ENCODE results near the gene CAV1.

CAV1 gene

DNA sequence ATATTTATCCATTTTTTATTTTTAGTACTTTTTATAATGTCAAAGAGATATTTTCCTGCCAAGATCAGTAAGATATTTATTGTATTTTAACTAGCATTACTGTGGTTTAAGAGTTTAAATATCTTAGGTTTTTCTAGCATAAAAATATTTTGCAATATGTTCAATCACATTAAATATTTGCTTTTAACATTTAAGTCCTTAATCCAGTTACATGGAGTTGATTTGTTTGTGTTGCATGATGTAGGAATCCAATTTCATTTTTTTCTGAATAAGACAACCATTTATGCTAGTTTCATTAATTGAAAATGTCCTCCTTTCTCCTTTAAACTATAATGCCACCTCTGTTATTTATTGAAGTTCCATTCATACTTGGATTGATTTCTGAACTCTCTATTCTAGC lies 41.8 kb downstream of the CAV1 start:
- H3K4me3 ChIP-seq (ENCODE audit: low read depth, low read length) = no peak overlapping the region
- DNase-seq (ENCODE audit: low read depth) = no peak
- in situ Hi-C loops (cut with HindIII; ENCODE audit: low sequenced_read_pairs) = no loop called here
- TF ChIP-seq, protein P1, sequence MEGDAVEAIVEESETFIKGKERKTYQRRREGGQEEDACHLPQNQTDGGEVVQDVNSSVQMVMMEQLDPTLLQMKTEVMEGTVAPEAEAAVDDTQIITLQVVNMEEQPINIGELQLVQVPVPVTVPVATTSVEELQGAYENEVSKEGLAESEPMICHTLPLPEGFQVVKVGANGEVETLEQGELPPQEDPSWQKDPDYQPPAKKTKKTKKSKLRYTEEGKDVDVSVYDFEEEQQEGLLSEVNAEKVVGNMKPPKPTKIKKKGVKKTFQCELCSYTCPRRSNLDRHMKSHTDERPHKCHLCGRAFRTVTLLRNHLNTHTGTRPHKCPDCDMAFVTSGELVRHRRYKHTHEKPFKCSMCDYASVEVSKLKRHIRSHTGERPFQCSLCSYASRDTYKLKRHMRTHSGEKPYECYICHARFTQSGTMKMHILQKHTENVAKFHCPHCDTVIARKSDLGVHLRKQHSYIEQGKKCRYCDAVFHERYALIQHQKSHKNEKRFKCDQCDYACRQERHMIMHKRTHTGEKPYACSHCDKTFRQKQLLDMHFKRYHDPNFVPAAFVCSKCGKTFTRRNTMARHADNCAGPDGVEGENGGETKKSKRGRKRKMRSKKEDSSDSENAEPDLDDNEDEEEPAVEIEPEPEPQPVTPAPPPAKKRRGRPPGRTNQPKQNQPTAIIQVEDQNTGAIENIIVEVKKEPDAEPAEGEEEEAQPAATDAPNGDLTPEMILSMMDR (IDR thresholded peaks at IDR 0.05; ENCODE audit: low read depth, low read length, missing control alignments) = no peak

DNA sequence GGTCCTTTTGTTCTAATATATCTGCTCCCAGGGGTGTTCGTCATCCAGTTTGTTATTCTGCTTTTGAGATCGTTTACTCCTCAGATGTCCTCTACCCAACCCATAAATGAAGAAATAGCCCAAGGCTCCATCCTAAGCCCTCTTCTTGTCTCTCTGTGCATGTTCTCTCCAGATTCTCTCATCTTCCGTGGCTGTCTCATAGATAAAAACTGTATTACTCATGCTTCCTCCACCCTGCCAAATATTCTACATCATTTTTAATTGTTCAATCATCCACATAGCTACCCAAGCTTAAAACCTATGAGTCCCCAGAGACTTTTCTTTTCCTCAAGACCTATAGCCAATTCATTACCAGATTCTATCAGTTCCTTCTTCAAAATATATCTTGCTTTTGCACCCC lies 44.9 kb downstream of the CAV1 start:
- no peak overlapping the region for H3K4me3 ChIP-seq (ENCODE audit: low read depth, low read length)
- in situ Hi-C loops (cut with HindIII; ENCODE audit: low sequenced_read_pairs) = no loop called here
- TF ChIP-seq, protein P1 (IDR thresholded peaks at IDR 0.05; ENCODE audit: low read depth, low read length, missing control alignments) = no peak
- no peak for DNase-seq (ENCODE audit: low read depth)

DNA sequence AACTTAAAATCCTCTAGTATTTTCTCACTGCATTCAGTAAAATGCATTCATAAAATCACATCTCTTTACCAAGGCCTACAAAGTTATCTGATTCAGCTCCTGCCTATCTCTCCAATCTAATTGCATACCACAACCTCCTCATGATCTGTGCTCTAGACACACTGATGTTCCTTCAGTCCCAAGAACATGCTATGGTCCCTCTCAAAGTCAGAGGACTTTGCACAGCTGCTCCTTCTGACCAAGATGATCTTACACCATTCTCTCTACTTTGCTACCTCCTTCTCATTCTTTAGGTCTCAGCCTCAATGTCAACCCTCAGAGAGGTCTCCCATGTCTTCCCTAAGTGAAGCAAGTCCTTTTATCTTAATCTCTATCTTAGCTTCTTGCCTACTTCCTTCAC lies 45.5 kb downstream of the CAV1 start:
- in situ Hi-C loops (cut with HindIII; ENCODE audit: low sequenced_read_pairs) = no loop called here
- TF ChIP-seq, protein P1 (IDR thresholded peaks at IDR 0.05; ENCODE audit: low read depth, low read length, missing control alignments) = no peak
- DNase-seq (ENCODE audit: low read depth) = no peak
- H3K4me3 ChIP-seq (ENCODE audit: low read depth, low read length) = no peak overlapping the region

DNA sequence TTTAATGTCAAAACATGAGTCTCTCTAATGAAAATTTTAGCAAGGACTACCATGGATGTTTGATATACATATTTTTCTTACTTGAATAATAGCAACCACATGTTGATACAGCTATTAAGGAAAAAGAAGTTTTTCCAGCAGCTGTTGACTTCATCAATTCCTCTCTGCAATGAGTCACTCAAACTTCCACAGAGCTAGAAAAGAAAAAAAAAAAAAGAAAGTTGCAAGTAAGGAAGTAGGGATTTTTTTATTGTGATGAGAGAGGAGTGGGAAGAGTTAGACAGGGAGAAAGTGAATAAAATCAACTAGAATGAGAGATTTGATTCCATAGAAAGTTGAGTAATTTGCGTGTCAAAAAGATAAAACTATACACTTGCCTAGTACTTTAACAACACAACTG lies 46.2 kb downstream of the CAV1 start:
- DNase-seq (ENCODE audit: low read depth) = peak; percentile 66
- in situ Hi-C loops (cut with HindIII; ENCODE audit: low sequenced_read_pairs) = no loop called here
- no peak overlapping the region for H3K4me3 ChIP-seq (ENCODE audit: low read depth, low read length)
- TF ChIP-seq, protein P1 (IDR thresholded peaks at IDR 0.05; ENCODE audit: low read depth, low read length, missing control alignments) = no peak

DNA sequence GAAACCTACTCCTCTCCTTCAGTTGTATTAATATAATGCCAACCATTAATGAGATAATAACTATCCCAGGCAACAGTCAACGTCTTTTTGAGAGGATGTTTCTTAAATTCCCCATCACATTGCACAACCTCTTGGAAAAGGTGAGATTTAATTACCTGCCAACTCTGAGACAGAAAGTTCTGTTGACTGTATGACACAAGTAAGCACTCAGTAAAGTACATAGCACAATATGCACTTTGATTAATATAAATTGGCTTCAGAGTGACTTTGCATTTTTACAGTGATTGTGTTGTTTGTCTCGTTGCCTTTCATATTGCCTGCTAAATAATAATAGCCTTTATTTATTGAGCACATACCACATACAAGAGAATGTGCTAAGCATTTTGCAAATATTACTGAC lies 46.7 kb downstream of the CAV1 start:
- in situ Hi-C loops (cut with HindIII; ENCODE audit: low sequenced_read_pairs) = no loop called here
- DNase-seq (ENCODE audit: low read depth) = no peak
- H3K4me3 ChIP-seq (ENCODE audit: low read depth, low read length) = no peak overlapping the region
- TF ChIP-seq, protein P1 (IDR thresholded peaks at IDR 0.05; ENCODE audit: low read depth, low read length, missing control alignments) = no peak

DNA sequence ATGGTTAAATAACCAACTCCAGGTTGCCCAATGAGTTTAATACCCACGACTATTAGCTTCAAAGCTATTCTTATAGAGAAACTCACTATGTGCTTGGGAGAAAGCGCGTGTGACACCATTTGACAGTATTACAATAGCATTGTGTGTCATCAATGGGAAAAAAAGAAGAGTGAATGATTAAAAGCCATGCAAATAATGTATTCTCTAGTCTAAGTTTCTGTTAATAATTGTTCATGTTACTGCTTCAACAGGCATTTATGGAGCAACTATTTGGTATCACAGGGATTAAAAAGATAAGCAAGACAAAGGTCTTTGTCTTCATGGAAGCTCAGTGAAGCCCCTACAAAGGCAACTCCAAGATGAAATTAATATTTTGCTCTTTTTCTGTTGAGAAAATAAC lies 47.2 kb downstream of the CAV1 start:
- no peak for DNase-seq (ENCODE audit: low read depth)
- TF ChIP-seq, protein P1 (IDR thresholded peaks at IDR 0.05; ENCODE audit: low read depth, low read length, missing control alignments) = no peak
- H3K4me3 ChIP-seq (ENCODE audit: low read depth, low read length) = no peak overlapping the region
- in situ Hi-C loops (cut with HindIII; ENCODE audit: low sequenced_read_pairs) = no loop called here

DNA sequence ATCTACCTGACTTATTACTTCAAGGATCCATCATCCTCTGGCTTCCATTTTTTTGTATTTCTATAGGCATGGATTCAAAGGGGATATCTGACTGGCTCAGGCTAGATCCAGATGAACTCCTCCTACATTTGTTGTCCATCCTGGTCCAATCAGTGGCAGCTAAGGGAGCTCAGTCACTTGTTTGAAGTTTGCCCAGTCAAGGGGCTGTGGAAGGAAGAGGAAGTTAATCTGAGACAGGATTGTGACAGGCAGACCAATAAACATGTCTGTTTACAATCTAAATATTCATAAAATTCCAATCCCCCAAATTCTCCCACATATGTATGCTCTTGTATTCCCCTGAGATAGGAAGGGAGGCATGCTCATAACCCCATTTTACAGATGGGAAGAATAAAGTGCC lies 48.7 kb downstream of the CAV1 start:
- H3K4me3 ChIP-seq (ENCODE audit: low read depth, low read length) = no peak overlapping the region
- TF ChIP-seq, protein P1 (IDR thresholded peaks at IDR 0.05; ENCODE audit: low read depth, low read length, missing control alignments) = no peak
- in situ Hi-C loops (cut with HindIII; ENCODE audit: low sequenced_read_pairs) = no loop called here
- DNase-seq (ENCODE audit: low read depth) = no peak
